Measurements from ENCODE around the gene DISP2. TPM values are rescaled to one million over a fixed set of nuclear protein-coding genes. Genes with fewer than 3 reads are reported as not detected.
A peak's percentile ranks its signal among the peaks of the same experiment; 100 is the strongest.

DISP2 gene
- total and polyA plus RNA-seq, 9 of the 15 experiments (the other 6 are each of a cell fraction or from before 2014, with no cell fraction given), result 0.06 to 0.89 (median 0.15) TPM; not detected in 1

DNA sequence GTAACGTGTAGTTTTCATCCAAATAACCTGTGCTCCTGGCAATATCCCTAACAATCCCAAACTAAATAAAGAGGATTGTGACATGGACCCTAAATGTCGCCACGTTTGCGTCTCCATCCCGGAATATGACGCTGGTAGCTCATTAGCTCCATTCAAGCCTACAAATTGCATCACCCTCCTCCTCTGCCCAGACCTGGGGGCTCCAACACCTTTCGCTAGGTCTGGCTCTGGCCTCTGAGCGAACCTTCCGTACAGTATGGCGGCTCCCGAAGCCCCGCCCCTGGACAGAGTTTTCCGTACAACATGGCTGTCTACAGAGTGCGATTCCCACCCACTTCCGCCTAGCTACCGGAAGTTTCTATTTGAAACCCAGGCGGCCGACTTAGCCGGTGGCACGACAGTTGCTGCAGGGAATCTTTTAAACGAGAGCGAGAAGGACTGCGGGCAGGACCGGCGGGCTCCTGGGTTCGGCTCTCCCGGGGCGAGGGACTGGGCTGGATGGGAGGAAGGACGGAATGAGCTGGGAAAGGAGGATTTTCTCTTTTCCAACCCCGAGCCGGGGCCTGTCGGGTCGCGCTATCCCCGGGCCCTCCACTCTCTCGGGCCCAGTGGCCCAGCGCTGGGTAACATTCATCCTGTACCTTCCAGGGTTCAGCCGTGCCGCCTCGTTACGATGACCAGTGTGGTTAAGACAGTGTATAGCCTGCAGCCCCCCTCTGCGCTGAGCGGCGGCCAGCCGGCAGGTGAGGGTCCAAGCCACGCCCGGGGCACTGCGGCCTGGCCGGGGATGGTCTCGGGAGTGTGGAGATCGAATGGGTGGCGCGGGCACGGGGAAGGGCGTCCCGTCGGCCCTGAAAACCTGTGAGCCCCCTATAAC, 24.8 kb downstream of the DISP2 start, which contains the start of gene KNSTRN (continued):
- TF ChIP-seq, protein P1, sequence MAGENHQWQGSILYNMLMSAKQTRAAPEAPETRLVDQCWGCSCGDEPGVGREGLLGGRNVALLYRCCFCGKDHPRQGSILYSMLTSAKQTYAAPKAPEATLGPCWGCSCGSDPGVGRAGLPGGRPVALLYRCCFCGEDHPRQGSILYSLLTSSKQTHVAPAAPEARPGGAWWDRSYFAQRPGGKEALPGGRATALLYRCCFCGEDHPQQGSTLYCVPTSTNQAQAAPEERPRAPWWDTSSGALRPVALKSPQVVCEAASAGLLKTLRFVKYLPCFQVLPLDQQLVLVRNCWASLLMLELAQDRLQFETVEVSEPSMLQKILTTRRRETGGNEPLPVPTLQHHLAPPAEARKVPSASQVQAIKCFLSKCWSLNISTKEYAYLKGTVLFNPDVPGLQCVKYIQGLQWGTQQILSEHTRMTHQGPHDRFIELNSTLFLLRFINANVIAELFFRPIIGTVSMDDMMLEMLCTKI (IDR thresholded peaks at IDR 0.05; ENCODE audit: partially characterized antibody), result no peak
- TF ChIP-seq, protein P2, sequence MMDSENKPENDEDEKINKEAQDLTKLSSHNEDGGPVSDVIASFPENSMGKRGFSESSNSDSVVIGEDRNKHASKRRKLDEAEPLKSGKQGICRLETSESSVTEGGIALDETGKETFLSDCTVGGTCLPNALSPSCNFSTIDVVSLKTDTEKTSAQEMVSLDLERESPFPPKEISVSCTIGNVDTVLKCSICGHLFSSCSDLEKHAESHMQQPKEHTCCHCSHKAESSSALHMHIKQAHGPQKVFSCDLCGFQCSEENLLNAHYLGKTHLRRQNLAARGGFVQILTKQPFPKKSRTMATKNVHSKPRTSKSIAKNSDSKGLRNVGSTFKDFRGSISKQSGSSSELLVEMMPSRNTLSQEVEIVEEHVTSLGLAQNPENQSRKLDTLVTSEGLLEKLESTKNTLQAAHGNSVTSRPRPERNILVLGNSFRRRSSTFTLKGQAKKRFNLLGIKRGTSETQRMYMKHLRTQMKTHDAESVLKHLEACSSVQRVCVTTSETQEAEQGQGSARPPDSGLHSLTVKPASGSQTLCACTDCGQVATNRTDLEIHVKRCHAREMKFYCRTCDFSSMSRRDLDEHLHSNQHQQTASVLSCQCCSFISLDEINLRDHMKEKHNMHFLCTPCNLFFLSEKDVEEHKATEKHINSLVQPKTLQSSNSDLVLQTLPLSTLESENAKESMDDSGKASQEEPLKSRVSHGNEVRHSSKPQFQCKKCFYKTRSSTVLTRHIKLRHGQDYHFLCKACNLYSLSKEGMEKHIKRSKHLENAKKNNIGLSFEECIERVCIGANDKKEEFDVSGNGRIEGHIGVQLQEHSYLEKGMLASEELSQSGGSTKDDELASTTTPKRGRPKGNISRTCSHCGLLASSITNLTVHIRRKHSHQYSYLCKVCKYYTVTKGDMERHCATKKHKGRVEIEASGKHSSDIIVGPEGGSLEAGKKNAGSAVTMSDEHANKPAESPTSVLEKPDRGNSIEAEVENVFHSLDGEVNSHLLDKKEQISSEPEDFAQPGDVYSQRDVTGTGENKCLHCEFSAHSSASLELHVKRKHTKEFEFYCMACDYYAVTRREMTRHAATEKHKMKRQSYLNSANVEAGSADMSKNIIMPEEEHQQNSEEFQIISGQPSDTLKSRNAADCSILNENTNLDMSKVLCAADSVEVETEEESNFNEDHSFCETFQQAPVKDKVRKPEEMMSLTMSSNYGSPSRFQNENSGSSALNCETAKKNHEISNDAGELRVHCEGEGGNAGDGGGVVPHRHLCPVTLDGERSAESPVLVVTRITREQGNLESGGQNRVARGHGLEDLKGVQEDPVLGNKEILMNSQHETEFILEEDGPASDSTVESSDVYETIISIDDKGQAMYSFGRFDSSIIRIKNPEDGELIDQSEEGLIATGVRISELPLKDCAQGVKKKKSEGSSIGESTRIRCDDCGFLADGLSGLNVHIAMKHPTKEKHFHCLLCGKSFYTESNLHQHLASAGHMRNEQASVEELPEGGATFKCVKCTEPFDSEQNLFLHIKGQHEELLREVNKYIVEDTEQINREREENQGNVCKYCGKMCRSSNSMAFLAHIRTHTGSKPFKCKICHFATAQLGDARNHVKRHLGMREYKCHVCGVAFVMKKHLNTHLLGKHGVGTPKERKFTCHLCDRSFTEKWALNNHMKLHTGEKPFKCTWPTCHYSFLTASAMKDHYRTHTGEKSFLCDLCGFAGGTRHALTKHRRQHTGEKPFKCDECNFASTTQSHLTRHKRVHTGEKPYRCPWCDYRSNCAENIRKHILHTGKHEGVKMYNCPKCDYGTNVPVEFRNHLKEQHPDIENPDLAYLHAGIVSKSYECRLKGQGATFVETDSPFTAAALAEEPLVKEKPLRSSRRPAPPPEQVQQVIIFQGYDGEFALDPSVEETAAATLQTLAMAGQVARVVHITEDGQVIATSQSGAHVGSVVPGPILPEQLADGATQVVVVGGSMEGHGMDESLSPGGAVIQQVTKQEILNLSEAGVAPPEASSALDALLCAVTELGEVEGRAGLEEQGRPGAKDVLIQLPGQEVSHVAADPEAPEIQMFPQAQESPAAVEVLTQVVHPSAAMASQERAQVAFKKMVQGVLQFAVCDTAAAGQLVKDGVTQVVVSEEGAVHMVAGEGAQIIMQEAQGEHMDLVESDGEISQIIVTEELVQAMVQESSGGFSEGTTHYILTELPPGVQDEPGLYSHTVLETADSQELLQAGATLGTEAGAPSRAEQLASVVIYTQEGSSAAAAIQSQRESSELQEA (IDR thresholded peaks at IDR 0.05; ENCODE audit: low read depth), result no peak
- TF ChIP-seq SAFB2 (IDR thresholded peaks at IDR 0.05; ENCODE audit: borderline replicate concordance, low read depth, low read length, severe bottlenecking) (no peak), KDM2B (CRISPR knock-in tag; IDR thresholded peaks at IDR 0.05) (no peak), ZNF668 (CRISPR knock-in tag; IDR thresholded peaks at IDR 0.05) (no peak), POLR2AphosphoS5 (IDR thresholded peaks at IDR 0.05; ENCODE audit: control insufficient read depth, insufficient read depth, low read depth, low read length) (peak; percentile 85), ARID1B (IDR thresholded peaks at IDR 0.05) (no peak), TCF7L2 (IDR thresholded peaks at IDR 0.05; ENCODE audit: low read depth, low read length) (peak; percentile 99), ZNF175 (CRISPR knock-in tag; IDR thresholded peaks at IDR 0.05; ENCODE audit: low read depth) (no peak), ILF3 (IDR thresholded peaks at IDR 0.05; ENCODE audit: borderline replicate concordance) (no peak)
- TF ChIP-seq, protein P3, sequence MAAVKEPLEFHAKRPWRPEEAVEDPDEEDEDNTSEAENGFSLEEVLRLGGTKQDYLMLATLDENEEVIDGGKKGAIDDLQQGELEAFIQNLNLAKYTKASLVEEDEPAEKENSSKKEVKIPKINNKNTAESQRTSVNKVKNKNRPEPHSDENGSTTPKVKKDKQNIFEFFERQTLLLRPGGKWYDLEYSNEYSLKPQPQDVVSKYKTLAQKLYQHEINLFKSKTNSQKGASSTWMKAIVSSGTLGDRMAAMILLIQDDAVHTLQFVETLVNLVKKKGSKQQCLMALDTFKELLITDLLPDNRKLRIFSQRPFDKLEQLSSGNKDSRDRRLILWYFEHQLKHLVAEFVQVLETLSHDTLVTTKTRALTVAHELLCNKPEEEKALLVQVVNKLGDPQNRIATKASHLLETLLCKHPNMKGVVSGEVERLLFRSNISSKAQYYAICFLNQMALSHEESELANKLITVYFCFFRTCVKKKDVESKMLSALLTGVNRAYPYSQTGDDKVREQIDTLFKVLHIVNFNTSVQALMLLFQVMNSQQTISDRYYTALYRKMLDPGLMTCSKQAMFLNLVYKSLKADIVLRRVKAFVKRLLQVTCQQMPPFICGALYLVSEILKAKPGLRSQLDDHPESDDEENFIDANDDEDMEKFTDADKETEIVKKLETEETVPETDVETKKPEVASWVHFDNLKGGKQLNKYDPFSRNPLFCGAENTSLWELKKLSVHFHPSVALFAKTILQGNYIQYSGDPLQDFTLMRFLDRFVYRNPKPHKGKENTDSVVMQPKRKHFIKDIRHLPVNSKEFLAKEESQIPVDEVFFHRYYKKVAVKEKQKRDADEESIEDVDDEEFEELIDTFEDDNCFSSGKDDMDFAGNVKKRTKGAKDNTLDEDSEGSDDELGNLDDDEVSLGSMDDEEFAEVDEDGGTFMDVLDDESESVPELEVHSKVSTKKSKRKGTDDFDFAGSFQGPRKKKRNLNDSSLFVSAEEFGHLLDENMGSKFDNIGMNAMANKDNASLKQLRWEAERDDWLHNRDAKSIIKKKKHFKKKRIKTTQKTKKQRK (IDR thresholded peaks at IDR 0.05; ENCODE audit: borderline replicate concordance, low read depth, low read length), result no peak
- TF ChIP-seq, protein P4, sequence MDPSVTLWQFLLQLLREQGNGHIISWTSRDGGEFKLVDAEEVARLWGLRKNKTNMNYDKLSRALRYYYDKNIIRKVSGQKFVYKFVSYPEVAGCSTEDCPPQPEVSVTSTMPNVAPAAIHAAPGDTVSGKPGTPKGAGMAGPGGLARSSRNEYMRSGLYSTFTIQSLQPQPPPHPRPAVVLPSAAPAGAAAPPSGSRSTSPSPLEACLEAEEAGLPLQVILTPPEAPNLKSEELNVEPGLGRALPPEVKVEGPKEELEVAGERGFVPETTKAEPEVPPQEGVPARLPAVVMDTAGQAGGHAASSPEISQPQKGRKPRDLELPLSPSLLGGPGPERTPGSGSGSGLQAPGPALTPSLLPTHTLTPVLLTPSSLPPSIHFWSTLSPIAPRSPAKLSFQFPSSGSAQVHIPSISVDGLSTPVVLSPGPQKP (CRISPR knock-in tag; IDR thresholded peaks at IDR 0.05), result no peak

Data from K562 (cell line).